ENCODE results near the gene FAM47E.
"Not testable (repeated sequence)": the region's sequence is repeated elsewhere in the genome, so short reads cannot be mapped to it uniquely, and the experiment has no call there.

- TF ChIP-seq CTCF, POLR2A (IDR thresholded peaks at IDR 0.05): not testable (repeated sequence)
Measured at GRCh38 chr4:76287811-76288210, 36.3 kb downstream of the FAM47E start.

Data from adrenal gland (tissue), 5 donors.